ENCODE results near the gene ZNF138. TPM values are rescaled to one million over a fixed set of nuclear protein-coding genes. Genes with fewer than 3 reads are reported as not detected.

Gene ZNF138
- total RNA-seq, 1 donor from 2014 or later: 61.2 TPM

DNA sequence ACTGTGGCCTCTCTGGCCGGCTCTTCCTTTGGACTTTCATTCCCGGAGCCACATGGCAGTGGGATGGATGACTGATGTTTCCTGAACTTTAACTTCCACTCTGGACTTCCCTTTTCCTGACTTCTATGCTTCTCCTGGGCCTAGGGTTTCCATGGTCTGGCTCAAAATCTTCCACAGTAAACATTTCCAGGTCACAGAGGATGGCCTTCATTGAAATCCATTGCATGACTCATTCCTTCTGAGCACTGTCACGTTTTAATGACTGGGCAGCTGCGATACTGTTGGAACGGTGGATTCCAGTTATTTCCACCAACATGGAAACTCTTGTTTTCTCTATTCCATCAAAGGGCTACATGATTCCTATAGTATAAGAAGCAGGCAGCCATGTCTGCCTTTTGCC lies 84.5 kb downstream of the ZNF138 start:
- Histone ChIP-seq H3K9ac (no peak overlapping the region), H3K4me1 (no peaks in the 10 kb centered on the region), H3K9me3 (ENCODE audit: low read depth) (no peaks in the 10 kb centered on the region), H3K4me3 (no peak overlapping the region), H3K4me2 (no peak overlapping the region), H3K27ac (no peak overlapping the region), H4K20me1 (ENCODE audit: low read depth) (no peaks in the 10 kb centered on the region), H3K36me3 (no peaks in the 10 kb centered on the region), H3F3A (ENCODE audit: low read depth) (no peaks in the 10 kb centered on the region), H3K79me2 (ENCODE audit: low read depth) (no peaks in the 10 kb centered on the region), H2AFZ (replicated peaks) (no peak overlapping the region), H3K27me3 (no peaks in the 10 kb centered on the region)
- no peak for DNase-seq (ENCODE audit: low spot score)
- Mint-ChIP-seq H3K27me3 (ENCODE audit: insufficient read depth, low read depth) (peaks cover 15% of the 10 kb centered on the region), H3K9me3 (peaks cover 66% of the 10 kb centered on the region), H3K27ac (no peak overlapping the region), H3K36me3 (no peaks in the 10 kb centered on the region), H3K4me1 (peaks cover 3% of the 10 kb centered on the region), H3K4me3 (no peak overlapping the region)
- TF ChIP-seq, protein P1, sequence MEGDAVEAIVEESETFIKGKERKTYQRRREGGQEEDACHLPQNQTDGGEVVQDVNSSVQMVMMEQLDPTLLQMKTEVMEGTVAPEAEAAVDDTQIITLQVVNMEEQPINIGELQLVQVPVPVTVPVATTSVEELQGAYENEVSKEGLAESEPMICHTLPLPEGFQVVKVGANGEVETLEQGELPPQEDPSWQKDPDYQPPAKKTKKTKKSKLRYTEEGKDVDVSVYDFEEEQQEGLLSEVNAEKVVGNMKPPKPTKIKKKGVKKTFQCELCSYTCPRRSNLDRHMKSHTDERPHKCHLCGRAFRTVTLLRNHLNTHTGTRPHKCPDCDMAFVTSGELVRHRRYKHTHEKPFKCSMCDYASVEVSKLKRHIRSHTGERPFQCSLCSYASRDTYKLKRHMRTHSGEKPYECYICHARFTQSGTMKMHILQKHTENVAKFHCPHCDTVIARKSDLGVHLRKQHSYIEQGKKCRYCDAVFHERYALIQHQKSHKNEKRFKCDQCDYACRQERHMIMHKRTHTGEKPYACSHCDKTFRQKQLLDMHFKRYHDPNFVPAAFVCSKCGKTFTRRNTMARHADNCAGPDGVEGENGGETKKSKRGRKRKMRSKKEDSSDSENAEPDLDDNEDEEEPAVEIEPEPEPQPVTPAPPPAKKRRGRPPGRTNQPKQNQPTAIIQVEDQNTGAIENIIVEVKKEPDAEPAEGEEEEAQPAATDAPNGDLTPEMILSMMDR (IDR thresholded peaks at IDR 0.05): no peak
- TF ChIP-seq EZH2 (IDR thresholded peaks at IDR 0.05) (no peak), EZH2phosphoT487 (IDR thresholded peaks at IDR 0.05) (no peak)

DNA sequence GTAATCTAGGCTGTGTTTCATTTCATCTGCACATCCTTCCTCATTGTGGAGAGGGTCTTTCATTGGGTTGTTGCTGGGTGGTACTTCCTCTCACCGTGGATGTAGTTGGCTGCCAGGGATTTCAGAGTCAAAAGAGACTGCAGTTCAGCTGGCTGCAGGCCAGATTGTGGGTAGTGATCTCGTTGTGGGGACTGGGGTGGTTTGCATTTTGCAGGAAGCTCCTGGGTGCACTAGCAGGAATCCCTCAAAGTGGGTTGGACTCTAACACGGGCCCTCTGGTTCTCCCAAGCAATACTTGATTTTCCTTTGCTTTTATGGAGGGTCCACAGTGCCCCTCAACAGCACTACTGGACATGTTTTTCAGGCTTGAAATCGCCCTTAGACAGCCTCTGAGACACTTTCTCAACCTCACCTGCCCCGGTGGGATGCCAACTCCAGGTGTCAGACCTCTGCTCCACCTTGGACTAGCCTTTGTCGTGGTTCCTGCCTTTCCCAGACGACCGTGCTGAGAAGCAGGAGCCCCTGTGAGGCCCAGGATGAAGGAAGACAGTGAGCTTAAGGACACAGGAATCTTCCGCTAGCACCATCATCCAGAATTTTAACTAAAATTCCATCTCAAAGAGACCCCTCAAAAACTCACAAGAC lies 85.0 kb downstream of the ZNF138 start:
- Mint-ChIP-seq H3K4me3 (no peak overlapping the region), H3K9me3 (peaks cover 70% of the 10 kb centered on the region), H3K27ac (no peak overlapping the region), H3K27me3 (ENCODE audit: insufficient read depth, low read depth) (peaks cover 15% of the 10 kb centered on the region), H3K4me1 (peaks cover 3% of the 10 kb centered on the region), H3K36me3 (peaks cover 2% of the 10 kb centered on the region)
- no peaks in the 10 kb centered on the region for H3K36me3 ChIP-seq
- no peaks in the 10 kb centered on the region for H3K9me3 ChIP-seq (ENCODE audit: low read depth)
- no peak overlapping the region for H2AFZ ChIP-seq (replicated peaks)
- no peaks in the 10 kb centered on the region for H3F3A ChIP-seq (ENCODE audit: low read depth)
- no peaks in the 10 kb centered on the region for H3K79me2 ChIP-seq (ENCODE audit: low read depth)
- no peak overlapping the region for H3K4me2 ChIP-seq
- no peak overlapping the region for H3K4me3 ChIP-seq
- no peak for DNase-seq (ENCODE audit: low spot score)
- no peaks in the 10 kb centered on the region for H3K27me3 ChIP-seq
- no peak overlapping the region for H3K27ac ChIP-seq
- TF ChIP-seq EZH2 (IDR thresholded peaks at IDR 0.05) (no peak), EZH2phosphoT487 (IDR thresholded peaks at IDR 0.05) (no peak)
- TF ChIP-seq, protein P1 (IDR thresholded peaks at IDR 0.05): no peak
- H3K9ac ChIP-seq: no peak overlapping the region
- H4K20me1 ChIP-seq (ENCODE audit: low read depth): no peaks in the 10 kb centered on the region
- H3K4me1 ChIP-seq: no peaks in the 10 kb centered on the region

DNA sequence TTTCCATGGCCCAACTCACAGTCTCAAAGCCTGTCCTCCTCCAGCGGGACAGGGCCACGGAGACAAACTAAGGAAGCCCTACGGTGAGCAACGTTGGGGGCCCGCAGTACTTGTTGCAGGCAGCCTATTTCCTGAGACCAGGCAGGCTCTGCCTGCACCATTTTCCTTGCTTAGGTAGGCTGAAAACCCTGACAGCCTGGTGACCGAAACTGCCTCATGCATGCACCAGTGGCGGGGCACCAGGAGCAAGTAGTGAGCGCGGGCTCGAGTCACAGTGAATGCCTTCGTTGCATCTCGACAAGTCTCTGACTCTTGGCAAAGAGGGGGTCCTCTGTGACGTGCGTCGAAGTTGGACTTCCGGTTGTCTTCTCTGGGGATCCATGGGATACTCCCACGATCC lies 85.6 kb downstream of the ZNF138 start:
- Histone ChIP-seq H3K9me3 (ENCODE audit: low read depth) (no peaks in the 10 kb centered on the region), H4K20me1 (ENCODE audit: low read depth) (no peaks in the 10 kb centered on the region), H3K4me2 (no peak overlapping the region), H3K27me3 (no peaks in the 10 kb centered on the region), H3K79me2 (ENCODE audit: low read depth) (no peaks in the 10 kb centered on the region), H2AFZ (replicated peaks) (no peak overlapping the region), H3K4me3 (no peak overlapping the region), H3K4me1 (no peaks in the 10 kb centered on the region), H3K36me3 (no peaks in the 10 kb centered on the region), H3F3A (ENCODE audit: low read depth) (no peaks in the 10 kb centered on the region), H3K9ac (no peak overlapping the region), H3K27ac (no peak overlapping the region)
- TF ChIP-seq, protein P1 (IDR thresholded peaks at IDR 0.05): no peak
- TF ChIP-seq EZH2phosphoT487 (IDR thresholded peaks at IDR 0.05) (no peak), EZH2 (IDR thresholded peaks at IDR 0.05) (no peak)
- H3K4me1 Mint-ChIP-seq: peaks cover 3% of the 10 kb centered on the region
- peaks cover 17% of the 10 kb centered on the region for H3K27me3 Mint-ChIP-seq (ENCODE audit: insufficient read depth, low read depth)
- no peak overlapping the region for H3K4me3 Mint-ChIP-seq
- H3K36me3 Mint-ChIP-seq: peaks cover 2% of the 10 kb centered on the region
- H3K9me3 Mint-ChIP-seq: peaks cover 76% of the 10 kb centered on the region
- H3K27ac Mint-ChIP-seq: no peak overlapping the region
- DNase-seq (ENCODE audit: low spot score): no peak
